Measurements from ENCODE around the gene STAB2.

- TF ChIP-seq YY1 (IDR thresholded peaks at IDR 0.05; ENCODE audit: insufficient read depth, insufficient read length) (no peak), ZNF274 (IDR thresholded peaks at IDR 0.05; ENCODE audit: low read depth, low read length) (no peak)
These were observed 111.9 kb downstream of the STAB2 start for GRCh38 chr12:103698752-103699560.
